EL (cell line): ENCODE results near the gene NDUFAF5.

ENCODE experiments used
- DNase-seq: peaks from one replicate; pipeline ENCODE4 v3.0.0-alpha.2; 2016

Gene NDUFAF5

GRCh38 chr20:13778827-13779226 is 6.0 kb upstream of the NDUFAF5 start:
- no peak for DNase-seq

- DNase-seq, result no peak
These were observed 1.3 kb upstream of the NDUFAF5 start for GRCh38 chr20:13783528-13783927.

GRCh38 chr20:13784271-13784892 is 446 bp upstream of the NDUFAF5 start:
- no peak for DNase-seq

- DNase-seq, result no peak
These were observed 1.5 kb downstream of the NDUFAF5 start for GRCh38 chr20:13786143-13786828.

GRCh38 chr20:13788167-13788834 is 3.5 kb downstream of the NDUFAF5 start:
- DNase-seq, result peak; percentile 50

- DNase-seq, result no peak
These were observed 5.9 kb downstream of the NDUFAF5 start for GRCh38 chr20:13790708-13791107.

GRCh38 chr20:13791540-13792459 is 7.0 kb downstream of the NDUFAF5 start:
- DNase-seq, result no peak

GRCh38 chr20:13793001-13793400 is 8.2 kb downstream of the NDUFAF5 start:
- DNase-seq, result no peak

GRCh38 chr20:13794667-13795066 is 9.8 kb downstream of the NDUFAF5 start:
- no peak for DNase-seq

GRCh38 chr20:13799040-13799439 is 14.2 kb downstream of the NDUFAF5 start:
- DNase-seq, result no peak

GRCh38 chr20:13799974-13800373 is 15.1 kb downstream of the NDUFAF5 start:
- DNase-seq, result no peak

- DNase-seq, result peak; percentile 78
These were observed 15.9 kb downstream of the NDUFAF5 start for GRCh38 chr20:13800728-13801134.

- no peak for DNase-seq
These were observed 24.5 kb downstream of the NDUFAF5 start for GRCh38 chr20:13809373-13809772.

- no peak for DNase-seq
These were observed 25.0 kb downstream of the NDUFAF5 start for GRCh38 chr20:13809855-13810254.

GRCh38 chr20:13810446-13810845 is 25.6 kb downstream of the NDUFAF5 start:
- DNase-seq, result no peak

- no peak for DNase-seq
These were observed 29.1 kb downstream of the NDUFAF5 start for GRCh38 chr20:13813910-13814309.

- no peak for DNase-seq
These were observed 29.8 kb downstream of the NDUFAF5 start for GRCh38 chr20:13814672-13815071.

GRCh38 chr20:13816757-13817156 is 31.9 kb downstream of the NDUFAF5 start:
- DNase-seq, result peak; percentile 11

- peak; percentile 30 for DNase-seq
These were observed 32.5 kb downstream of the NDUFAF5 start for GRCh38 chr20:13817342-13817741.

GRCh38 chr20:13819885-13820645 is 35.2 kb downstream of the NDUFAF5 start:
- DNase-seq, result peak; percentile 52

- peak; percentile 10 for DNase-seq
These were observed 37.0 kb downstream of the NDUFAF5 start for GRCh38 chr20:13821876-13822275.

GRCh38 chr20:13822459-13822858 is 37.6 kb downstream of the NDUFAF5 start:
- DNase-seq, result no peak
